ENCODE results near the gene ATRAID.

Gene ATRAID

DNA sequence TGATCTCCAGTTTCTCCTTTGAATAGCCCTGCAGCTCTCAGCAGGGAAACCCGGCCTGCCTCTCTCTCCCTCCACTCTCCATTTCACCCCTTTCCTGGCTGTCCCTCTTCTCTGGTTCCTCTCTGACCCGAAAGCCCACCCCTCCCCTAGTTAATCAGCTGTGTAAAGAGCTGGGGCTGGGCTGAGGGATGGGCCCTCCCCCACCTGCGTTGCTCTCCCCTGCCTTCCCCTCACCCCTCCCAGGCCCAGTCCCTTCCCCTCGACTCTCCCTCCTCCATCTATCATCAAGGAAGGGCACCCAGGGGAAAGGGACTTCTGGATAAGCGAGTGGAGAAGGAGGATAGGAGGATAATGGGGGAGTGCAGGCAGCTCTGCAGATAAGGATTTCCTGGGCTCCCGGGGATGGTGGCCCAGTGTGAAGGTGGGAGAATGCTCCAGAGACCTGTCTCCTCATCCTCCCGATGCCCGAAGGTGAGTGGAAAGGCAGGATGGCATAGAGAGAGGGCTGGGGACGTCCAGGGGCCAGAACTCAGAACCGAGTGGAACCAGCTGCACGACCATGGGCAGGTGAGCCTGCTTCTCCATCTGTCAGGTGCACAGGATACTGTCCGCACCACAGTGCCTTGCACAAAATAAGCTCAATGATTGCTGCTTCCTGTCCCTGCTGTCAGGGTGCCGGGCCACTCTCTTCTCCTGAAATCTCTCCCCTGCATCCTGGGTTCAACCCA, 39.0 kb downstream of the ATRAID start:
- DNase-seq (ENCODE audit: low read depth), result no peak

DNA sequence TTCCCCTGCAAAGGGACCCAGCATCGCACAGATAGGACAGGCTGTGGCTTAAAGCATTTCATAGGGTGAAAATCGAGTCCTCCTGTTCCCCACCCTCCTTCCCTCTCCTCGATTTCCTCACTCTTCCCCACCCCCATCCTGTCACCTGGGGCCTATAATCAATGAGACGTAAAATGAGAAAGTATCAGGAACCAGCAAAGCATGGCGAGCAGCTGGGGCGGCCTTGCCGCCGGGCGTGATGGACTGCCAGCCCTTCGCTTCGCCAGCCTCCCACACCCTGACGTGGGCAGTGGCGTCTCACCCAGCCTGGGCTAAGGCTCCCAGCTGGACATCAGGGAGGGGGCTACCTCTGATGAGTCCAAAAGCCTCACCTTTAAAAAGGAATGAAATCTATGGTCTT, 39.9 kb downstream of the ATRAID start:
- DNase-seq (ENCODE audit: low read depth), result no peak

DNA sequence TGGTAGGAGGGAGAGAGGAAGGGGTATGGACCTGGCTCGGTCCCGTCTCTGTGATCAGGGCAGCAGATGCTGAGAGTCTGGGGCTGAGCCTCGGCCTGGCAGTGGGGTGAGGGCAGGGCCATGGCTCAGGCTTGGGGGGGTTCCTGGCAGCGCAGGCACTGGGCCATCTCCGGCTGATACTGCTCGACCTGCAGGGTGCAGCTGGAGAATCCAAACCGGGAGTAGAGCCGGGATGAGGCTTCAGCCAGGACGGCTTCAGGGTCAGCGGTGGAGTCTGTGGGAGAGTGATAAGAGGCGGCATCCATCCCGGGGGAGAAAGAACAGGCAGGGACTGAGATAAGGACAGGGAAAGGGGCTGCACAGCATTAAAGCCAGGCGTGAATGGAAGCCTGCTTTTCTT, 43.3 kb downstream of the ATRAID start:
- DNase-seq (ENCODE audit: low read depth), result no peak

DNA sequence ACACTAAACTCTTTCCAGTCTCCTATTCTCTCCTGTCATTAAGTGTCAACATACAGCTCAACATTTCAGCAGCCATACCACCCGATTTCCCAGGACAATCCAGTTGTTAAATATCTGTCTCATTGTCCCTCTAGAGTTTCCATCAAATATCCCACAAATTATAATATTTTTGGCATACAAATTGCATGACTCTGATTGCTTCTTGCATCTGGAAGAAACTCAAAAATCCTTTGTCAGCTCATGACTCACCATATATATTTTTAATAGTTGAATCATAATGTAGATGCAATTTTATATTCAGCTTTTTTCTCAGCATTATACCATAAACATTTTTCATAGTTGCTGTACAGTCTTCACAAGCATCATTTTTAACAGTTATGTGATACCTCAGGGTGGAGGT, 43.8 kb downstream of the ATRAID start:
- DNase-seq (ENCODE audit: low read depth), result peak; percentile 59

DNA sequence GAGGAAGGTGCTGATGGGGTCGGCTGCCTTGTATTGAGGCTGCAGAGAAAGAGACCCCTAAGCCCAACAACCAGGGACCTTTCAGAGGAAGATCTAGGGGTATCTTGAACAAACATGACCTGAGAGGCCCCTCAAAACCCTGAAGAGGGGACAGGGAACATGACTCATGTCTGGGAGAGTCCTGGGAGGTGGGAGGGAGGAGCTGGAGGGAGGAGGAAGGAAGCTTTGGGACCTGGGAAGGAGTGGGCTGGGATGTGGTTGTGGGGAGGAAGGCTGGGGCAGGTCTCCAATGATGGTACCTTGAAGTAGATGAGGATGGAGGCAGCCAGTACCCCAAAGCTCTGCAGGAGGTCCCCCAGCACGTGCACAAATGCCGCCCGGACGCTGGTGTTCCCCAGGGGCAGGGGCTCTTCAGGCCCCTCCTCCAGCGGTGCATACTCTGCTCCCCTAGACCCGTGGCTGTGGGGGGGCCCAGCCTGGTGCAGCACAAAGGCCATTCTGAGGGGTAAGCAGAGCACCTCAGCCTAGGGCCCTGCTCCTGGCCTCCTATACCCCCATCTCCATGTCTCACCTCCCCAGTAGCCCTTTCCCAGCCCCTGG, 45.1 kb downstream of the ATRAID start:
- no peak for DNase-seq (ENCODE audit: low read depth)

DNA sequence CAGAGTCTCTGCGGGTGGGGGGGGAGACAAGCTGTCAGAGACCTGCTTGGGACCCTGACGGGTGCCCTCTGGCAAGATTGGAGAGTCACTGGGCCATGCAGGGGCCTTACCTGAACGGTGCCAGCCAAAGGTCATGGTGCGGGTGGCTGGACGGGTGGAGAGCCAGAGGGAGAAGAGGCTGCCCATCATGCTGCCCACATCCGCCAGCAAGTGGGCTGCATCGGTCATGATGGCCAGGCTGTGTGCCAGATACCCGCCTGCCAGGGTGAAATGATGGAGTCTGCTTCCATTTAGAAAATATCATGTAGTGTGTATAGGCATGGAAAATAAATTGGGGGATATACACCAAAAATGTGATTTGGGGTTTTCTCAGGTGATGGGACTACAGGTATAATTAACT, 46.2 kb downstream of the ATRAID start:
- DNase-seq (ENCODE audit: low read depth), result no peak

DNA sequence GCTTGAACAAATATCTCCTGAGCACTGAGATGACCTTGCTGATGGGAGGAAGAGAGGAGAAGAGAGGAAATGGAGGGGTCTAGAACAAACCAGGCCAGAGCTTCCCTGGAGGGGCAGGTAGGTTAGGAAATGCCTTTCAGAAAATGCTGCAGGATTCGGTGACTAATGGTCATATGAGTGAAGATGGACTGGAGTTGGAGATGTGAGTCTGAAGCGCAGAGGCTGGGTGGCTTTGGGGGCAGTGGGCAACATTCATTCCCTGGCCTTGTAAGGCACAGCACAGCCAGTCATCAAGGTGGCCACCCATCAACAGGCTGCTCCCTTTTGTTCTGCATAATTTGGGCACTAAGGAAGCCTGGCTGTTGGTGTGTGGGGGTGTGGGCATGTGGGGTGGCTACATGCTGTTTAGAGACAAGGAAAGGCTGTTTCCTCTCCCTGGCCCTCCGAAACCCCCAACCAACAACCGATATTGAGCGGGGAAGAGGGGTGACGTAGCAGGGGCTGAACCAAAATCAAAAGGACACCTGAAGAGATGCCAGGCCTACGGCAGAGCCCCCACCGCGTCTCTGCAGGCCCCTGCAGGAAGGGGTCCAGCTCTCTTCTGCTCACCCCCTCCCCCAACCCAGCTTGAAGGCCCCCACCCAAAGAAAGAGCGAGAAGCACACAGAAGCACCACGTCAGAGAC, 49.5 kb downstream of the ATRAID start:
- DNase-seq (ENCODE audit: low read depth), result no peak

DNA sequence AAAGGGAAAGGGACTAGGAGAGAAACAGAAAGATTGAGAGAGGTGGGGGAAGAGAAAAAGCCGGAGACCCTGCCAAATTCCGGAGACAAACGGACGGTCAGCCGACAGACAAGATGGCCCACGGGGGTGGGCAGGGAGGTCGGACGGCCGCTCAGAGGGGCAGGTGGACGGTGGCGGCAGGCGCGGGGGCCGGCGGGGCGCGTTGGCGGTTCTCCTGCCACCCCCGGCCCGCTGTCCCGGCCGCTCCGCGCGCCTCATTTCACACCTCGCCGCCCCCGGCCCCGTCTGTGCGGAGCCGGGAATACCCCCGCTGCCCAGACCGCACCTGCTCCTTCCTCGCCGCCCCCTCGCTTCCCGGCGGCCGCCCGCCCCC, 50.1 kb downstream of the ATRAID start:
- DNase-seq (ENCODE audit: low read depth), result no peak

DNA sequence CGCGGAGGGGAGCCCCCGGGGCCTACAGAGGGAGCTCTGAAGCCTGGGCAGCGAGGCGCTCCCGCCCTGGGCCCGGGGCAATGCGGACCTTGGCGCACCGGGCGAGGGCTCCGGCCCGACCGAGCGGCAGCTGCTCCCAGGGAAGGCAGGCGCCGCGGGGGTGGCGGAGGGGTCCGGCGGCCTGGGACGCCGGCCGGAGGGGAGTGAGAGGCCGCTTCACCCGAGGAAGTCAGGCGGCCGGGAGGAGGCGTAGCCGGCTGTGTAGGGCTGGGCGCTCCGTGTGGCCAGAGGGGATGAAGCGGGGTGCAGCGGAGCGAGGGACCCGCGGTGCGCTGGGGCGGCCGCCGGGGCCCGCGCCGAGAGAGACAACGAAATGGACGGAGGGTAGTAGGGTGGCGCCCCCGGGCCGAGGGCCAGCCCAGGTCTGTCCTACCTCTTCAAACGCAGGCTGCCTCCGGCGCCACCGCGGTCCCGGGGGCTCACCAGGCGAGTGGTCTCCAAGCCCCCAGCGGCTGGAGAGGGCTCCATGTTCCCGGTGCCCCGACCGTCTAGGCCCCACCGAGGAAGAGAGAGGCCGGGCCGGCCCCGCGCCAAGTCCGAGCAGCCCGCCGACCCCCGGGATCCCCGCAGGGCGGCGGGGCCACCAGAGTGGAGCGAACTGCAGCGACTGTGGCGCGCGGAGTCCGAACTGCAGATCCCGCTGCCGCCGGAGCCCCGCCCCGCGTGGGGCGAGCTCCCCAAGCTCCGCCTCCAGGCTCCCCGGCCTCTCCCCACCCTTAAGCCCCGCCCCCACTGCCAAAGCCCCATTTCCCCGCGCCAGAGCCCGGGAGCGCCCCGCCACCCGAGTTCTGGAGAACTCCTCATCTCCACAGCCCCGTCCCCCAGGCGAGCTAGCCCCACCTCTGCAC, 50.8 kb downstream of the ATRAID start, which contains the start of gene SLC30A3:
SLC30A3 (minus strand) TSS at position 669 of the 908 bp plus-strand sequence; CDS start at position 528, 141 bp downstream.
- peak; percentile 50 for DNase-seq (ENCODE audit: low read depth)

DNA sequence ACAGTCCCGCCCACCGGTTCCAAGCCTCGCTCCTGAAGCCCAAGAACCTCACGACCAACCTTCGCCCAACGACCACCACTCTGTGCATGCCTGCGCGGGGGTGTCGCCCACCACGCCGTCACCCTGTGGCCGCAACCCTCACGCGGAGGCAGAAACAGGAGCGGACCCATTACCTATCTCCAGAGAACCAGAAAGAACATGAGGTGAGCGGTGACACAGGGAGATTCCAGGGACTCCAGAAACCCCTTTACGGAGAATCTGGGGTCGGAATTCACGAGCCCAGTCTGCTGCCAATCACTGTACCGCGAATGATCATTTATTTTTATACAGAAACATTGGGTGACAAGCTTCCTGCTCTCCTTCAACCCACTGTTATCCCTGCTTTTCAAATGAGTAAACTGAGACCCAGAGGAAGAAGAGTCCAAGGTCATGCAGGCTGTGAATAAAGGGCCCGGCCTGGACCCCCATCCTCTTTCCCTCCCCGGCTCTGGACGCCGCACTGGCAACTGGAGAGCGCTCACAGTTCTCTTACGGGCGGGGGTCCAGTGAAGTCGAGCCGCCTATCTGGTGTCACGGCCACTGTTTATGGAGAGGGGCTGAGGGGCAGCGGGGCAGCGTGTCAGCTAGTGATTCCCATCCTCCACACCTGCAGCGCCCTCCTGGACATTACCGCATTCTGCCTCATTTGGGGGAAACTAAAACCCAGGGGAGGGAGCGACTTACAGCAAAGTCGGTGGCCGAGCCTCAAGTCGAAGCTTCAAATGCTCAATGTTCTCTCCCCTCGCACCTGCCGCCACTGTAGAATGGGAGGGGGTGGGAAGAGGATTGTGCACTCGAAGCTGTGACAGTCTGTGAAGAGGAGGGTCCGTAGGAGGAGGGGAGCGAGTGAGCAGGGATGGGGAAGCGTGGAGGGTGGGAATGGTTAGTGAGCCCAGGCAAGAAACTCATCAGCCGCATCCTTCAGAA, 51.7 kb downstream of the ATRAID start:
- DNase-seq (ENCODE audit: low read depth), result no peak

DNA sequence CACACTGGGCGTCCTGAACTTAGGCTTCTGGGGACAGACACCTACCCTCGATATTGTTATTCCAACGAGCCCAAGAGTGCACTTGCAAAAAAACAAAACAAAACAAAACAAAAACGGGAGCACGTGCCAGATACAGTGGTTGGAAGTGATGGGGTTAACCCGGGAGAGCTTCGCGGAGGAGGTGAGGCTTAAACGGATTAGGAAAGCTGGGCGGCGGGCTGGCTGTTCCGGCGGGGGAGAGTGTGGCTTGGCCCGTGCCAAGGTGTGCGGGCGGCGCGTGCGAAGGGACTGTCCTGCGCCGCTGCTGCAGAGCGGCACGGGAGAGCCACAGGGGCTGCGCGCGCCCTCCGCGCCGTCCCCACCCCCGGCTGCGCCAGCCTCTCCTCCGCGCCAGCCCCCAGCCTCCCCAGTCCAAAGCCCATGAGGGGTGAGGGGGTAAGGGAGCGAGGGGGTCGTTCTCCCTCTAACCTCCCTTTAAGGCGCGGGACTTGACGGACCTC, 52.5 kb downstream of the ATRAID start:
- no peak for DNase-seq (ENCODE audit: low read depth)

DNA sequence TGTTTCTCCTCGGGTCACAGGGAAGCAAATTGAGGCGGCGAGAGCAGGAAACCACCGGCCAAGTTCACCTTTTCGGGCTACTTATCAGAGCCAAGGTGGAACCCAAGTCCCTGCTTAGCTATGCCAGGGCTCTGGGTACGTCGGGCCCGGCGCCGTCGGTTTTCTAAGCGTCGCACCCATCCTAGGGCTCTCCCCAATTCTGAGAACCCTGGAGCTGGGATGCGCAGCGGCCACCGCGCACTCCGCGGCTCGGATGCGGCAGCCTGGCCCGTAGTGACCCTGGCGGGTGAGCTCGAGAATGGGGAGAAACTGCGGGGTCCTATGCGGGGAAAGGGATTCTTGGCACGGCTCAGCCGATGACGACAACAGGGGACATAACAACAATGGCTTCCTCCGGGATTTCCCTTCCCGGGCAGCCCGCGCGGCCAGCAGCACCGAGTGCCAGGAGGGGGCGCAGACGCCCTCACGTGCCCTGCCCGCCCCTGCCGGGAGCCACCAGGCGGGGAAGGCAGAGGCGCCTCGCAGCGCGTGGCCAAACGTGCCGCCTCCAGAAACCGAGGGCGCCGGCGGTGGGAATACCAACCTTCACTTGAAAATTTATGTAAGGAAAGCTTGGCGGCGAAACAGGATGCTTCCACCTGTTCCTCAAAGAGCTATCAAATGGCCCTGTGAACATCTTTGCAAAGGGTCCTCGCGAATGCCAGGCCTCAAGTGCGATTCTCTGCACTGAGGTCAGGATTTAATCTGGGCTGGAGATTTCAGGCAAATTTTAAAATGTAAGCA, 53.1 kb downstream of the ATRAID start:
- peak; percentile 69 for DNase-seq (ENCODE audit: low read depth)

DNA sequence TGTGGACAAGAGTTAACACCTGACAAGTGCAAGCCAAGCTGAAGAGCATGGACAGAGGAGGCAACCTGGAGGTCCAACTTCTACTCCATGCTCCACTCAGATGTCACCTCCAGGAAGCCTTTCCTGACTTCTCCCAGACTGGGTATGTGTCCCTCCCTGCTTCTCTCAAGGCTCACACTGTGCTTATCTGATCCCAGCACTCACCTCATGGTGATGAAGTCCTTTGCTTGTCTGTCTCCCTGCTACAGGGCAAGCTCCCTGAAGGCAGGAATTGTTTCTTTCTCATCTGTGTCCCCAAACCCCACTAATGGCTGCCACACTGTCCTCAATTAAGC, 53.7 kb downstream of the ATRAID start:
- no peak for DNase-seq (ENCODE audit: low read depth)
